Aorta (tissue), 5 donors: ENCODE measurements around the gene PHB1. TPM values are rescaled to one million over a fixed set of nuclear protein-coding genes. Genes with fewer than 3 reads are reported as not detected.
A peak's percentile ranks its signal among the peaks of the same experiment; 100 is the strongest.
"Not testable (repeated sequence)": the region's sequence is repeated elsewhere in the genome, so short reads cannot be mapped to it uniquely, and the experiment has no call there.

ENCODE experiments used
- ATAC-seq: fragments of 200-7000 bp; cut with Tn5 transposase; one replicate; pipeline ENCODE4 v1.9.1; 2022; ENCODE audit warnings: moderate library complexity; ENCODE audit not compliant: low FRiP score
- DNase-seq, 2 donors: peaks; one replicate each; pipeline ENCODE4 v3.0.0-alpha.2; 2020
- H3K27ac ChIP-seq, 2 donors: one replicate each; pipeline ENCODE4 v1.5.1; 2013; ENCODE audit warnings: low read length in 2 of 2, mild to moderate bottlenecking in 2 of 2, moderate library complexity in 2 of 2, control low read depth in 1 of 2, inconsistent platforms in 1 of 2, low read depth in 1 of 2
- H3K27me3 ChIP-seq, 2 donors: one replicate each; pipeline ENCODE4 v1.6.1; 2013; ENCODE audit warnings: control low read depth in 1 of 2, low read length in 1 of 2, mild to moderate bottlenecking in 1 of 2, moderate library complexity in 1 of 2; ENCODE audit not compliant: insufficient read depth in 2 of 2, control insufficient read depth in 1 of 2
- H3K36me3 ChIP-seq, 2 donors: one replicate each; pipeline ENCODE4 v1.6.1; 2013; ENCODE audit warnings: control low read depth in 1 of 2, low read length in 1 of 2, mild to moderate bottlenecking in 1 of 2; ENCODE audit not compliant: insufficient read depth in 2 of 2, control insufficient read depth in 1 of 2
- H3K4me1 ChIP-seq, 2 donors: one replicate each; pipeline ENCODE4 v1.6.1; 2013; ENCODE audit warnings: low read length in 2 of 2, control low read depth in 1 of 2, mild to moderate bottlenecking in 1 of 2, moderate library complexity in 1 of 2; ENCODE audit not compliant: insufficient read depth in 2 of 2, control insufficient read depth in 1 of 2
- H3K4me3 ChIP-seq, 2 donors: one replicate each; pipeline ENCODE4 v1.5.1; 2013; ENCODE audit warnings: low read length in 2 of 2, control low read depth in 1 of 2, mild to moderate bottlenecking in 1 of 2
- H3K9me3 ChIP-seq: one replicate; pipeline ENCODE4 v1.6.1; 2013; ENCODE audit warnings: mild to moderate bottlenecking, low read length; ENCODE audit not compliant: control insufficient read depth
- WGBS, 2 donors: extraction: QIAGEN DNeasy Blood & Tissue Kit; methylation state at CpG; one replicate each; pipeline ENCODE4 v1.1.7; 2013; 5-methylcytosine and 5-hydroxymethylcytosine counted together
- intact Hi-C, 2 donors: fragments of 100-400 bp; cut with DNase I; formaldehyde crosslinking; loops; one replicate each; pipeline versions ENCODE4 v1.14.2 to v1.15.0; 2022
- polyA plus RNA-seq, 2 donors: library from polyadenylated mRNA; stranded (reverse); fragments of 200-250 nt; gene quantifications; one replicate each; pipeline ENCODE4 v1.2.3, GENCODE V29; 2013
- total RNA-seq, 2 donors: library from RNA; stranded (reverse); fragmentation: NEBNext Ultra II Directional; extraction: Animal tissue kit (Norgen Biotek cat#: 25700); gene quantifications; one replicate each; pipeline ENCODE4 v1.2.1, GENCODE V29; 2021
- donor health status: healthy with polysubstance abuse.
- donor health status: Bipolar disorder and iron deficiency.
- donor health status: DM: no; HTN: no; CAD: no.
- donor health status: DM: no; HTN: no; CAD: no.
- donor health status: DM: yes; HTN: yes; CAD: no.

Gene PHB1
- total and polyA plus RNA-seq, 4 donors = 67.9 to 91.3 (median 74.6) TPM

DNA sequence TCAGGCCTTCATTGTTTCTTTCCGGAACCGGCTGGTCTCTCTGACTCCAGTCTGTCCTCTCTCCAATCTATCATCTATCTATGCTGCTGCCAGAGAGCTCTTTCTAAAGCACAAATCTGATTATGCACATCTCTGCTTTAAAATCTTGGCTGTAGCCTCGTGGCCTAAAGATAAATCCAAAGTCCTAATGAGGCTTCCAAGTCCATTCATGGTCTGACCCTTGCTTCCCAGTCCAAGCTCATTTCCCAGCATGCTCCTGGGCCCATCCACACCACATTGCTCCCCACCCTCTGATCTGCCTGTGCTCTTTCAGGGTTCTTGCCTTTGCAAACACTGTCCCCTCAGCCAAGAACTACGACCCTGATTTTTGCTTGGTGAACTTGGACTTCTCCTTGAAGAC is 21.5 kb upstream of the PHB1 start:
- 68 to 84% methylated on average over 4 of the region's 4 CpGs for WGBS, 2 donors
- Histone ChIP-seq H3K27ac (no peak overlapping the region), H3K27me3 (no peaks in the 10 kb centered on the region), H3K4me3 (no peak overlapping the region), H3K4me1 (no peaks in the 10 kb centered on the region), H3K9me3 (no peaks in the 10 kb centered on the region), H3K36me3 (no peaks in the 10 kb centered on the region)
- intact Hi-C loops = no loop called here
- DNase-seq (no peak), ATAC-seq (no peak)

DNA sequence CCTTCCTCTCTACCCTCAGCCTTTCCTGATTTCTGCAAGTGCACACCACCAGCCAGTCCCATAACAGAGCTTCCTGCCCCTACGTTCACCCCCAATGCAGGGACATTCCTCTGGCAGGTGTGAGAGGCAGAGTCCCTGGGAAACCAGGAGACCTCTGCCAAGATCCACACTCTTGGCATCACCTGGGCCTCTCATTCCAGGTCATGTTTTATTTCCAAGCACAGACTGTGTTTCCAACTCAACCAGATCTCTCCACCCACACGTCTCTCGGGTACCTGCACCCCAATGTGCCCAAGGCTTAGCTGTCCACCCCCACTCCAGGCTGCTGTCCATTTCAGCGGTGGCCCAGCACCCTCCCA is 21.0 kb upstream of the PHB1 start:
- Histone ChIP-seq H3K27me3 (no peaks in the 10 kb centered on the region), H3K27ac (no peak overlapping the region), H3K4me3 (no peak overlapping the region), H3K9me3 (no peaks in the 10 kb centered on the region), H3K36me3 (no peaks in the 10 kb centered on the region), H3K4me1 (no peaks in the 10 kb centered on the region)
- 51 to 56% methylated on average over 4 of the region's 4 CpGs for WGBS, 2 donors
- ATAC-seq (no peak), DNase-seq (peak in 1 of 2 donors; percentile 14)
- intact Hi-C loops = loop anchor here (2.0 kb wide), 1 partner anchor 121 kb away; no protein-coding TSS in a partner anchor

DNA sequence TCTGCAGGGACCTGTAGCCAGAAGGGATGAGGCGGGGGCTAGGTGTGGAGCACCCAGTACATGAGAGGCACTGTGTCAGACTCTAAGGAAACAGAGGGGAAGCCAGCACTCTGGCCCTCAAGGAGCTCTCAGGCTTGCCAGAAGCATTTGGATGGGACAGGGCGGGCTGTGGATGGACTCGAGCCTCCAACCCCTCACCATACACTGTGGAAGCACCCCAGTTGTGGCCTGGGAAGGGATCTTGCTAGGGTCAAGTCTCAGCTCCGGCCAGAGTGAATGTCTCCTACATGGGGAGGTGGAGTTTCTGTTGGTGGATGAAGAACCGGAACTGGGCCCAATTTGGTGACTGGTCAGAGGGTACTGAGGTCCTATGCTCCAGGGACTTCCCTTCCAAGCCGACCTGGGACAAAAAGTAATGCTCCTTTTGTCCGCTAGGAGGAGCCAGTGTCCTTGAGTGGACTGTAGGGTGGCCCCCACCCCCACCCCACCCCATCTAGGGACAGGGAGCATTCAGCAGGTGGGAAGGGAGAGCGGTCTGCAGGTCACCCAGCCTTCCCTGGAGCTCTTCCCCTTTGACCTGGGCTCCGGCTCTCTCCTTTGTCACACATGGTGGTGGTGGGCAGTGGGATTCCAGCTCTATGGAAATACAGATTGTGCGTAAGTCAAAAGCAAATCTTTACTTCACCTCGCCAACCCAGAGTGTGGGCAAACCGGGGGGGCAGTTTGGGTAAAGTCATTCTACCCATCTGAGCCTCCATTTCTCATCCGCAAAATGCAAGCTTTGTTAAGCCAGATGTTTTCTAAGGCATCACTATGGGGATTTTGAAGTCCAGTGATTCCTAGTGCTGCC is 20.4 kb upstream of the PHB1 start:
- Histone ChIP-seq H3K36me3 (no peaks in the 10 kb centered on the region), H3K27me3 (no peaks in the 10 kb centered on the region), H3K27ac (no peak overlapping the region), H3K9me3 (no peaks in the 10 kb centered on the region), H3K4me1 (no peaks in the 10 kb centered on the region), H3K4me3 (no peak overlapping the region)
- peak; percentile 52 for ATAC-seq
- intact Hi-C loops = loop anchor here (2.0 kb wide), 1 partner anchor 122 kb away; no protein-coding TSS in a partner anchor
- peak in 1 of 2 donors; percentile 72 for DNase-seq
- 59 to 62% methylated on average over 13 of the region's 13 CpGs for WGBS, 2 donors

DNA sequence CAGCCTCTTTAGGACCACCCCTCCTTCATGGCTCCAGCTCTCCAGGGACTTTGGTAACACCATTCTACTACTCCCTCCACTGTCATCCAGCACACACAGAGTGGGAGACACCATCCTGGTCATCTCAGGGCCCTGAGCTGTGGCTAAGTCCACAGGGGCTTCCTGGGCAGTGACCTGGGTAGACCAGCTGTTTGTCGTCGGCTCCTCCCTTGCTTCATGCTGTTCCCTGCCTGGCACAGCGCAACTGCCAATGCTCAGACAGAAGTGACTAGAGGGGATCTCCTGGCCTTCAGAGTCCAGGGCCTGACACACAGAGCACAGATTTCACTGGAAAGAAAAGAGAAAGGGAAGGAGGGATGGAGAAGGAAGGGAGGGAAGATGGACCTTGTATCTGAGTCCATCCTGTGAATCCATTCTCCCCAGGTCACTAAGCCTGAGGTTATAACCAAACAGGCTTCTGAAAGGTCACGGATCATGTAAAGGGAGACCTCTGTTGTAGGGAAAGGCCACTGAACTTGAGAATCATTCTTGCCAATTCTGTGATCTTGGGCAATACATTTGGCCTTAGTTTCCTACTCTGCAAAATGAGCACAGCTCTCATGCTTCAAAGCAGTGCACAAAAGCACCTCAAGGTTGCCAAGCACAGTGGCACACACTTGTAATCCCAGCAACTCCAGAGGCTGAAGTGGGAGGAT is 18.5 kb upstream of the PHB1 start:
- H3K36me3 ChIP-seq = no peaks in the 10 kb centered on the region
- intact Hi-C loops = no loop called here

DNA sequence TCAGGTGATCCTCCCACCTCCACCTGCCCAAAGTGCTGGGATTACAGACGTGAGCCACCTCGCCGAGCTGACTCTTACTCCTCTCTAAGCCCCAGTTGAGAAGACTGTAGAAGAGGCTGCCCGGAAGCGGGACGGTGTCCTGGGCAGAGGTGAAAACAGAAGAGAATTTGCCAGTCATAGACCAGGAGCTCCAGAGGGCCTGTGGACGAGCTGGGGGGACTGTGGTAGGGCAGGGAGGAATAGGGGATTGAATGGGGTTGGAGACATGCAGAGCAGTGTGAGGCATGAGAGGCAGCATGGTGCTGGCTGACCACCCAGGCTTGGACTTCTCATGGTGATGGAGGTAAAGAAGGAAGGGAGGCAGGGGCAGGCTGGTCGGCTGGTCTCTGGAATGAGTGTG is 17.1 kb upstream of the PHB1 start:
- Histone ChIP-seq H3K36me3 (no peaks in the 10 kb centered on the region), H3K9me3 (no peaks in the 10 kb centered on the region), H3K27ac (no peak overlapping the region), H3K4me3 (no peak overlapping the region), H3K4me1 (no peaks in the 10 kb centered on the region), H3K27me3 (no peaks in the 10 kb centered on the region)
- intact Hi-C loops = no loop called here
- peak in 1 of 2 donors; percentile 54 for DNase-seq
- 85 to 87% methylated on average over 8 of the region's 8 CpGs for WGBS, 2 donors
- ATAC-seq = no peak

More for the DNA sequence above, 18.5 kb upstream of the PHB1 start:
- Histone ChIP-seq H3K27ac (no peak overlapping the region), H3K4me1 (no peaks in the 10 kb centered on the region), H3K4me3 (no peak overlapping the region), H3K27me3 (no peaks in the 10 kb centered on the region), H3K9me3 (no peaks in the 10 kb centered on the region)
- ATAC-seq (no peak), DNase-seq (peak in 1 of 2 donors; percentile 51)
- 90 to 92% methylated on average over 4 of the region's 4 CpGs for WGBS, 2 donors

DNA sequence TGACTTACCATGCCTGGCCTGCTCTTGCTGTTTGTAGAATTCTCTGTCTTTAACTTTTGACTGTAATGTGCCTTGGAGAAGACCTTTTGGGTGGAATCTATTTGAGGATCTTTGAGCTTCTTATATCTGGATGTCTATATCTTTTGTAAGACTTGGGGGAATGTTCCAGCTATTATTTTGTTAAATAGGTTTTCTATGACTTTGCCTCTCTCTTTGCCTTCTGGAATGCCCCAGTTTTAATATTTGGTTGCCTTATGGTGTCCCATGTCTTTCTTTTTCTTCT is 10.3 kb upstream of the PHB1 start:
- no peaks in the 10 kb centered on the region for H3K27me3 ChIP-seq
- H3K36me3 ChIP-seq = no peaks in the 10 kb centered on the region
- H3K4me3 ChIP-seq = no peak overlapping the region
- peaks cover 2% of the 10 kb centered on the region for H3K9me3 ChIP-seq
- no peak for ATAC-seq
- H3K27ac ChIP-seq = no peak overlapping the region
- DNase-seq = no peak
- intact Hi-C loops = no loop called here
- H3K4me1 ChIP-seq = no peaks in the 10 kb centered on the region

- H3K4me1 ChIP-seq, H3K27ac ChIP-seq, ATAC-seq, intact Hi-C loops, H3K27me3 ChIP-seq, H3K4me3 ChIP-seq, H3K9me3 ChIP-seq, H3K36me3 ChIP-seq: not testable (repeated sequence)
- DNase-seq = peak in 1 of 2 donors; percentile 11
- 84 to 85% methylated on average over 15 to 16 of the region's 16 CpGs for WGBS, 2 donors
These were observed 9.8 kb upstream of the PHB1 start for GRCh38 chr17:49424276-49425003.

- 45 to 50% methylated on average over 1 of the region's 1 CpG for WGBS, 2 donors
- DNase-seq (no peak), ATAC-seq (no peak)
- H3K36me3 ChIP-seq = no peaks in the 10 kb centered on the region
- intact Hi-C loops = no loop called here
- H3K4me3 ChIP-seq = no peak overlapping the region
- H3K27ac ChIP-seq = no peak overlapping the region
- H3K27me3 ChIP-seq = no peaks in the 10 kb centered on the region
- peaks cover 2% of the 10 kb centered on the region for H3K9me3 ChIP-seq
- no peaks in the 10 kb centered on the region for H3K4me1 ChIP-seq
These were observed 8.0 kb upstream of the PHB1 start for GRCh38 chr17:49422714-49423113.
